HEK293 (cell line): Measurements from ENCODE around the gene LEFTY1.
A peak's percentile ranks its signal among the peaks of the same experiment; 100 is the strongest.

Experiments used
- BCL11A ChIP-seq: fragments of 450-650 bp; formaldehyde crosslinking; IDR thresholded peaks from 2 replicates; pipeline ENCODE4 v1.5.1; 2016; ENCODE audit warnings: low read depth, missing biosample characterization, missing genetic modification characterization
- BCL11B ChIP-seq: fragments of 450-650 bp; formaldehyde crosslinking; IDR thresholded peaks from 2 replicates; pipeline ENCODE4 v1.5.1; 2016; ENCODE audit warnings: low read depth, missing biosample characterization, missing genetic modification characterization
- GLI2 ChIP-seq: fragments of 450-650 bp; formaldehyde crosslinking; IDR thresholded peaks from 2 replicates; pipeline ENCODE4; 2017; ENCODE audit warnings: missing biosample characterization, missing genetic modification characterization, low read depth, borderline replicate concordance
- IKZF3 ChIP-seq: fragments of 450-650 bp; IDR thresholded peaks from 2 replicates; pipeline ENCODE4 v1.5.0; 2018; ENCODE audit warnings: missing biosample characterization, mild to moderate bottlenecking, missing genetic modification characterization, moderate library complexity
- KLF10 ChIP-seq: fragments of 450-650 bp; IDR thresholded peaks from 2 replicates; pipeline ENCODE4 v1.5.1; 2018; ENCODE audit warnings: missing biosample characterization, mild to moderate bottlenecking, missing genetic modification characterization
- WT1 ChIP-seq: fragments of 450-650 bp; formaldehyde crosslinking; IDR thresholded peaks from 2 replicates; pipeline ENCODE4 v1.5.1; 2016; ENCODE audit warnings: missing biosample characterization, missing genetic modification characterization
- ZBTB1 ChIP-seq: fragments of 450-650 bp; formaldehyde crosslinking; IDR thresholded peaks from 2 replicates; pipeline ENCODE4 v1.5.1; 2016; ENCODE audit warnings: missing biosample characterization, missing genetic modification characterization
- ZBTB21 ChIP-seq: fragments of 450-650 bp; formaldehyde crosslinking; IDR thresholded peaks from 2 replicates; pipeline ENCODE4 v1.5.1; 2017; ENCODE audit warnings: missing biosample characterization, missing genetic modification characterization
- ZFP41 ChIP-seq: fragments of 450-650 bp; formaldehyde crosslinking; IDR thresholded peaks from 2 replicates; pipeline ENCODE4 v1.5.1; 2016; ENCODE audit warnings: missing biosample characterization, missing genetic modification characterization, borderline replicate concordance
- ZNF132 ChIP-seq: fragments of 450-650 bp; formaldehyde crosslinking; IDR thresholded peaks from 2 replicates; pipeline ENCODE4 v1.5.1; 2017; ENCODE audit warnings: missing biosample characterization, missing genetic modification characterization, borderline replicate concordance
- ZNF155 ChIP-seq: fragments of 450-650 bp; formaldehyde crosslinking; IDR thresholded peaks from 2 replicates; pipeline ENCODE4 v1.5.1; 2016; ENCODE audit warnings: missing biosample characterization, missing genetic modification characterization
- ZNF169 ChIP-seq: fragments of 450-650 bp; formaldehyde crosslinking; IDR thresholded peaks from 2 replicates; pipeline ENCODE4 v1.5.1; 2016; ENCODE audit warnings: missing biosample characterization, missing genetic modification characterization
- ZNF202 ChIP-seq: fragments of 450-650 bp; formaldehyde crosslinking; IDR thresholded peaks from 2 replicates; pipeline ENCODE4 v1.5.1; 2016; ENCODE audit warnings: missing biosample characterization, missing genetic modification characterization, borderline replicate concordance
- ZNF223 ChIP-seq: fragments of 450-650 bp; formaldehyde crosslinking; IDR thresholded peaks from 2 replicates; pipeline ENCODE4 v1.5.1; 2016; ENCODE audit warnings: missing biosample characterization, missing genetic modification characterization
- ZNF23 ChIP-seq: fragments of 450-650 bp; formaldehyde crosslinking; IDR thresholded peaks from 2 replicates; pipeline ENCODE4 v1.5.1; 2016; ENCODE audit warnings: missing biosample characterization, missing genetic modification characterization, borderline replicate concordance
- ZNF302 ChIP-seq: fragments of 450-650 bp; formaldehyde crosslinking; IDR thresholded peaks from 2 replicates; pipeline ENCODE4 v1.5.1; 2016; ENCODE audit warnings: missing biosample characterization, missing genetic modification characterization, low read depth
- ZNF311 ChIP-seq: fragments of 450-650 bp; formaldehyde crosslinking; IDR thresholded peaks from 2 replicates; pipeline ENCODE4 v1.5.1; 2017; ENCODE audit warnings: missing biosample characterization, missing genetic modification characterization, borderline replicate concordance
- ZNF391 ChIP-seq: fragments of 450-650 bp; formaldehyde crosslinking; IDR thresholded peaks from 2 replicates; pipeline ENCODE4 v1.5.1; 2016; ENCODE audit warnings: low read depth, missing biosample characterization, missing genetic modification characterization, borderline replicate concordance
- ZNF394 ChIP-seq: fragments of 450-650 bp; formaldehyde crosslinking; IDR thresholded peaks from 2 replicates; pipeline ENCODE4 v1.5.1; 2016; ENCODE audit warnings: missing biosample characterization, missing genetic modification characterization, mild to moderate bottlenecking, moderate library complexity, borderline replicate concordance
- ZNF416 ChIP-seq: fragments of 450-650 bp; formaldehyde crosslinking; IDR thresholded peaks from 2 replicates; pipeline ENCODE4 v1.5.1; 2016; ENCODE audit warnings: missing biosample characterization, missing genetic modification characterization
- ZNF555 ChIP-seq: fragments of 450-650 bp; formaldehyde crosslinking; conservative IDR thresholded peaks from 2 replicates; pipeline ENCODE4 v1.5.1; 2017; ENCODE audit warnings: missing biosample characterization, mild to moderate bottlenecking, missing genetic modification characterization, inconsistent platforms
- ZNF561 ChIP-seq: fragments of 450-650 bp; IDR thresholded peaks from 2 replicates; pipeline ENCODE4 v1.5.1; 2018; ENCODE audit warnings: missing biosample characterization, missing genetic modification characterization, borderline replicate concordance
- ZNF571 ChIP-seq: fragments of 450-650 bp; formaldehyde crosslinking; IDR thresholded peaks from 2 replicates; pipeline ENCODE4 v1.5.0; 2017; ENCODE audit warnings: missing biosample characterization, missing genetic modification characterization
- ZNF654 ChIP-seq: fragments of 450-650 bp; formaldehyde crosslinking; IDR thresholded peaks from 2 replicates; pipeline ENCODE4 v1.5.1; 2016; ENCODE audit warnings: low read depth, missing biosample characterization, missing genetic modification characterization
- ZNF664 ChIP-seq: fragments of 450-650 bp; formaldehyde crosslinking; IDR thresholded peaks from 2 replicates; pipeline ENCODE4 v1.5.1; 2016; ENCODE audit warnings: missing biosample characterization, missing genetic modification characterization
- ZNF677 ChIP-seq: fragments of 450-650 bp; IDR thresholded peaks from 2 replicates; pipeline ENCODE4 v1.5.0; 2018; ENCODE audit warnings: missing biosample characterization, mild to moderate bottlenecking, missing genetic modification characterization, moderate library complexity
- ZNF707 ChIP-seq: fragments of 450-650 bp; formaldehyde crosslinking; IDR thresholded peaks from 2 replicates; pipeline ENCODE4 v1.5.1; 2016; ENCODE audit warnings: missing biosample characterization, missing genetic modification characterization
- TF ChIP-seq, protein P1 (sequence below): fragments of 450-650 bp; formaldehyde crosslinking; IDR thresholded peaks from 2 replicates; pipeline ENCODE4 v1.5.1; 2016; ENCODE audit warnings: missing biosample characterization, missing genetic modification characterization
- TF ChIP-seq, protein P2 (sequence below): fragments of 450-650 bp; formaldehyde crosslinking; IDR thresholded peaks from 2 replicates; pipeline ENCODE4 v1.5.0; 2017; ENCODE audit warnings: missing biosample characterization, missing genetic modification characterization, borderline replicate concordance
- TF ChIP-seq, protein P3 (sequence below): fragments of 450-650 bp; formaldehyde crosslinking; IDR thresholded peaks from 2 replicates; pipeline ENCODE4 v1.5.1; 2017; ENCODE audit warnings: missing biosample characterization, missing genetic modification characterization
- TF ChIP-seq, protein P4 (sequence below): fragments of 450-650 bp; formaldehyde crosslinking; IDR thresholded peaks from 2 replicates; pipeline ENCODE4 v1.5.1; 2017; ENCODE audit warnings: missing biosample characterization, missing genetic modification characterization
- TF ChIP-seq, protein P5 (sequence below): fragments of 450-650 bp; formaldehyde crosslinking; IDR thresholded peaks from 2 replicates; pipeline ENCODE4 v1.5.1; 2017; ENCODE audit warnings: missing biosample characterization, missing genetic modification characterization

LEFTY1 gene

DNA sequence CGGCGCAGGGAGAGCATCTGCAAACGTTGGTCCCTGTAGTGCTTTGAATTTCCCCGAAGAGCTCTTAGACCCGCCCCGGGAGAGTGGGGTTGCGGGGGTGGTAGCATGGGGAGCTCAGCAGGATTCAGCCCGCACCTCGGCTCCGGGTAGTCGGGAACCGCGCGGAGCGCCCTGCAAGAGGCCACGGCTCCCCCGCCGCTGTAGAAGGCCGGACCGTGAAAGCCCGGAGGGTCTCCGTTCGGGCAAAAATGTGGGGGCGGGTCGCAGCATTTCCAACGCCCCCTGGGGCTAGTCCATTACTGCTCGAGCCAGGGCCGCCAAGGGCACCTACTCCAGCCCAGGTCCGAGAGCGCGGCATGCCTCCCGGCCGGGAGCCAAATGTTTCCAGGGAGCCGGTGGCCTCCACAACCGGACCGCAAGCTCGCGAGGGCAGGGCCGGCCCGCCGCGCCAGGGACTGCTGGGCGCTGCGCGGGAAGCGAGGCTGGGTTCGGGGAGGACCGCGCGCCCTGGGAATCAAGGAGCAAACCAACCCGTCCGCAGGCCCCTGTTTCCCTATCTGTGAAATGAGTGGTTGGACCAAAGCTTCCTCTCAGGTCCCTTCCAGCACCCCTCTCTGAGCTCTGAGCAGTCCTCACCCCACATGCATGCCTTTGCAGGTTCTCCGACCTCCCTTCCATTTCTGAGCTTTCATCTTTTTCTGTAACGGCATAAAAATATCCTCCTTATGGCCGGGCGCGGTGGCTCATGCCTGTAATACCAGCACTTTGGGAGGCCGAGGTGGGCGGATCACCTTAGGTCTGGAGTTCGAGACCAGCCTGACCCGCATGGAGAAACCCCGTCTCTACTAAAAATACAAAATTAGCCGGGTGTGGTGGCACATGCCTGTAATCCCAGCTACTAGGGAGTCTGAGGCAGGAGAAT is 6.0 kb downstream of the LEFTY1 start (continued):
- TF ChIP-seq, protein P1, sequence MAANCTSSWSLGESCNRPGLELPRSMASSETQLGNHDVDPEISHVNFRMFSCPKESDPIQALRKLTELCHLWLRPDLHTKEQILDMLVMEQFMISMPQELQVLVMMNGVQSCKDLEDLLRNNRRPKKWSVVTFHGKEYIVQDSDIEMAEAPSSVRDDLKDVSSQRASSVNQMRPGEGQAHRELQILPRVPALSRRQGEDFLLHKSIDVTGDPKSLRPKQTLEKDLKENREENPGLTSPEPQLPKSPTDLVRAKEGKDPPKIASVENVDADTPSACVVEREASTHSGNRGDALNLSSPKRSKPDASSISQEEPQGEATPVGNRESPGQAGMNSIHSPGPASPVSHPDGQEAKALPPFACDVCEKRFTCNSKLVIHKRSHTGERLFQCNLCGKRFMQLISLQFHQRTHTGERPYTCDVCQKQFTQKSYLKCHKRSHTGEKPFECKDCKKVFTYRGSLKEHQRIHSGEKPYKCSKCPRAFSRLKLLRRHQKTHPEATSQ (tag by site-specific recombination) = 0 out of 2 replicates have a peak, but pooled peaks have one; percentile 45
- no peak for TF ChIP-seq ZNF202 (tag by site-specific recombination)
- TF ChIP-seq, protein P2, sequence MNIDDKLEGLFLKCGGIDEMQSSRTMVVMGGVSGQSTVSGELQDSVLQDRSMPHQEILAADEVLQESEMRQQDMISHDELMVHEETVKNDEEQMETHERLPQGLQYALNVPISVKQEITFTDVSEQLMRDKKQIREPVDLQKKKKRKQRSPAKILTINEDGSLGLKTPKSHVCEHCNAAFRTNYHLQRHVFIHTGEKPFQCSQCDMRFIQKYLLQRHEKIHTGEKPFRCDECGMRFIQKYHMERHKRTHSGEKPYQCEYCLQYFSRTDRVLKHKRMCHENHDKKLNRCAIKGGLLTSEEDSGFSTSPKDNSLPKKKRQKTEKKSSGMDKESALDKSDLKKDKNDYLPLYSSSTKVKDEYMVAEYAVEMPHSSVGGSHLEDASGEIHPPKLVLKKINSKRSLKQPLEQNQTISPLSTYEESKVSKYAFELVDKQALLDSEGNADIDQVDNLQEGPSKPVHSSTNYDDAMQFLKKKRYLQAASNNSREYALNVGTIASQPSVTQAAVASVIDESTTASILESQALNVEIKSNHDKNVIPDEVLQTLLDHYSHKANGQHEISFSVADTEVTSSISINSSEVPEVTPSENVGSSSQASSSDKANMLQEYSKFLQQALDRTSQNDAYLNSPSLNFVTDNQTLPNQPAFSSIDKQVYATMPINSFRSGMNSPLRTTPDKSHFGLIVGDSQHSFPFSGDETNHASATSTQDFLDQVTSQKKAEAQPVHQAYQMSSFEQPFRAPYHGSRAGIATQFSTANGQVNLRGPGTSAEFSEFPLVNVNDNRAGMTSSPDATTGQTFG (tag by site-specific recombination) = no peak
- TF ChIP-seq, protein P3, sequence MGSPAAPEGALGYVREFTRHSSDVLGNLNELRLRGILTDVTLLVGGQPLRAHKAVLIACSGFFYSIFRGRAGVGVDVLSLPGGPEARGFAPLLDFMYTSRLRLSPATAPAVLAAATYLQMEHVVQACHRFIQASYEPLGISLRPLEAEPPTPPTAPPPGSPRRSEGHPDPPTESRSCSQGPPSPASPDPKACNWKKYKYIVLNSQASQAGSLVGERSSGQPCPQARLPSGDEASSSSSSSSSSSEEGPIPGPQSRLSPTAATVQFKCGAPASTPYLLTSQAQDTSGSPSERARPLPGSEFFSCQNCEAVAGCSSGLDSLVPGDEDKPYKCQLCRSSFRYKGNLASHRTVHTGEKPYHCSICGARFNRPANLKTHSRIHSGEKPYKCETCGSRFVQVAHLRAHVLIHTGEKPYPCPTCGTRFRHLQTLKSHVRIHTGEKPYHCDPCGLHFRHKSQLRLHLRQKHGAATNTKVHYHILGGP (tag by site-specific recombination) = no peak
- TF ChIP-seq GLI2 (tag by site-specific recombination) = no peak
- TF ChIP-seq ZNF391 (tag by site-specific recombination) = no peak
- no peak for TF ChIP-seq ZNF155
- no peak for TF ChIP-seq ZNF571
- no peak for TF ChIP-seq ZNF302 (tag by site-specific recombination)
- peak; percentile 14; the same call in 1 of the 2 replicates for TF ChIP-seq BCL11B
- peak; percentile 11; the same call in 1 of the 2 replicates for TF ChIP-seq WT1 (tag by site-specific recombination)
- no peak for TF ChIP-seq ZNF132 (tag by site-specific recombination)
- TF ChIP-seq ZNF555 (tag by site-specific recombination) = no peak
- TF ChIP-seq ZNF394 (tag by site-specific recombination) = no peak; the same call in 1 of the 2 replicates
- TF ChIP-seq, protein P4, sequence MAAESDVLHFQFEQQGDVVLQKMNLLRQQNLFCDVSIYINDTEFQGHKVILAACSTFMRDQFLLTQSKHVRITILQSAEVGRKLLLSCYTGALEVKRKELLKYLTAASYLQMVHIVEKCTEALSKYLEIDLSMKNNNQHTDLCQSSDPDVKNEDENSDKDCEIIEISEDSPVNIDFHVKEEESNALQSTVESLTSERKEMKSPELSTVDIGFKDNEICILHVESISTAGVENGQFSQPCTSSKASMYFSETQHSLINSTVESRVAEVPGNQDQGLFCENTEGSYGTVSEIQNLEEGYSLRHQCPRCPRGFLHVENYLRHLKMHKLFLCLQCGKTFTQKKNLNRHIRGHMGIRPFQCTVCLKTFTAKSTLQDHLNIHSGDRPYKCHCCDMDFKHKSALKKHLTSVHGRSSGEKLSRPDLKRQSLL (tag by site-specific recombination) = no peak; the same call in 1 of the 2 replicates
- TF ChIP-seq ZNF561 (tag by site-specific recombination) = no peak
- TF ChIP-seq, protein P5, sequence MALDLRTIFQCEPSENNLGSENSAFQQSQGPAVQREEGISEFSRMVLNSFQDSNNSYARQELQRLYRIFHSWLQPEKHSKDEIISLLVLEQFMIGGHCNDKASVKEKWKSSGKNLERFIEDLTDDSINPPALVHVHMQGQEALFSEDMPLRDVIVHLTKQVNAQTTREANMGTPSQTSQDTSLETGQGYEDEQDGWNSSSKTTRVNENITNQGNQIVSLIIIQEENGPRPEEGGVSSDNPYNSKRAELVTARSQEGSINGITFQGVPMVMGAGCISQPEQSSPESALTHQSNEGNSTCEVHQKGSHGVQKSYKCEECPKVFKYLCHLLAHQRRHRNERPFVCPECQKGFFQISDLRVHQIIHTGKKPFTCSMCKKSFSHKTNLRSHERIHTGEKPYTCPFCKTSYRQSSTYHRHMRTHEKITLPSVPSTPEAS (tag by site-specific recombination) = no peak
- no peak for TF ChIP-seq KLF10 (tag by site-specific recombination)
- peak; percentile 82 for TF ChIP-seq IKZF3 (tag by site-specific recombination)
- TF ChIP-seq ZNF707 (tag by site-specific recombination) = no peak
- TF ChIP-seq ZFP41 (tag by site-specific recombination) = no peak
- no peak for TF ChIP-seq ZNF23 (tag by site-specific recombination)
- TF ChIP-seq BCL11A = peak; percentile 28; the same call in 1 of the 2 replicates
- no peak for TF ChIP-seq ZNF677 (tag by site-specific recombination)
- TF ChIP-seq ZNF654 (tag by site-specific recombination) = no peak
- no peak for TF ChIP-seq ZNF311 (tag by site-specific recombination)
- TF ChIP-seq ZNF664 = no peak
- no peak for TF ChIP-seq ZNF416 (tag by site-specific recombination)
- TF ChIP-seq ZBTB1 (tag by site-specific recombination) = no peak
- no peak for TF ChIP-seq ZNF169 (tag by site-specific recombination)
- TF ChIP-seq ZBTB21 (tag by site-specific recombination) = no peak
- 0 out of 2 replicates have a peak, but pooled peaks have one; percentile 9 for TF ChIP-seq ZNF223 (tag by site-specific recombination)
